Mammary epithelial cell (primary cell): ENCODE results near the gene MAGI1.

ENCODE experiments used
- CTCF ChIP-seq, 2 donors: IDR thresholded peaks in 1 of 2; conservative IDR thresholded peaks in 1 of 2; 2 replicates each; pipeline ENCODE4 v1.5.1; 2011 to 2012; ENCODE audit warnings: inconsistent platforms in 2 of 2, low read length in 2 of 2, mild to moderate bottlenecking in 2 of 2, control low read depth in 1 of 2, low read depth in 1 of 2; ENCODE audit not compliant: insufficient read depth in 1 of 2; ENCODE audit errors: extremely low read depth in 1 of 2
- EZH2 ChIP-seq: IDR thresholded peaks from 2 replicates; pipeline ENCODE4 v1.6.1; 2012; ENCODE audit warnings: low read length, inconsistent platforms, borderline replicate concordance

- TF ChIP-seq CTCF (conservative IDR thresholded peaks at IDR 0.05 in 1 of 2, IDR thresholded peaks at IDR 0.05 in 1 of 2; ENCODE audit: extremely low read depth in 1 of 2, insufficient read depth in 1 of 2, low read depth in 1 of 2, low read length in 2 of 2) (no peak), EZH2 (no peak)
Measured at GRCh38 chr3:65897766-65898165, 141.0 kb downstream of the MAGI1 start.
